Esophagus muscularis mucosa (tissue), 3 donors: ENCODE data around the gene SELENOF.

Experiments used
- POLR2A ChIP-seq: fragments of 450-650 bp; IDR thresholded peaks from one replicate; pipeline ENCODE4 v1.6.1; 2017; ENCODE audit warnings: antibody characterized with exemption, moderate library complexity, mild to moderate bottlenecking, low read depth
- POLR2AphosphoS5 ChIP-seq, 2 donors: sonication (generic); formaldehyde crosslinking; IDR thresholded peaks; one replicate each; pipeline ENCODE4 v1.6.1; 2017; ENCODE audit warnings: antibody characterized with exemption in 2 of 2
- TF ChIP-seq, protein P1 (sequence below), 3 experiments: fragments of 200-600 bp in 2 of 3; fragments of 450-650 bp in 1 of 3; sonication (generic) in 2 of 3; IDR thresholded peaks; one replicate each; pipeline ENCODE4 v1.5.1; 2017 to 2019; ENCODE audit warnings: antibody characterized with exemption in 3 of 3, mild to moderate bottlenecking in 2 of 3, moderate library complexity in 1 of 3

DNA sequence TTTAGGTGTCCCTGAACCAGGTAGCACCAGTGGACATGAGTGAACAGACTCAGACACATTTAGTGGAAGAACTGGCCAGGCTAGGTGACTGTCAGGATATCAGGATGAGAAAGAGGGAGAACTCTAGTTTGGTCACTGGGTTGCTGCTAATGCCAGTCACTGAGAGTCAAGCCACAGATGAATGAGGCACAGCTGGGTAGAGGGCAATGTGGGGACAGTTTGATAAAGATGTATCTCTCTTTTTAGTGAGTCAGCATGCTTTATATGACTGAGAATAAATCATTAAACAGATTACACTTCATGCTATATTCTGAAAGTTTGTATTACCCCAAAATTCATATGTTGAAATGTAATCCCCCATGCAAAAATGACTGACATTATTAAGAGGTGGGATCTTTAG, 87.1 kb downstream of the SELENOF start:
- TF ChIP-seq POLR2A (no peak), POLR2AphosphoS5 (IDR thresholded peaks at IDR 0.05) (no peak)
- TF ChIP-seq, protein P1, sequence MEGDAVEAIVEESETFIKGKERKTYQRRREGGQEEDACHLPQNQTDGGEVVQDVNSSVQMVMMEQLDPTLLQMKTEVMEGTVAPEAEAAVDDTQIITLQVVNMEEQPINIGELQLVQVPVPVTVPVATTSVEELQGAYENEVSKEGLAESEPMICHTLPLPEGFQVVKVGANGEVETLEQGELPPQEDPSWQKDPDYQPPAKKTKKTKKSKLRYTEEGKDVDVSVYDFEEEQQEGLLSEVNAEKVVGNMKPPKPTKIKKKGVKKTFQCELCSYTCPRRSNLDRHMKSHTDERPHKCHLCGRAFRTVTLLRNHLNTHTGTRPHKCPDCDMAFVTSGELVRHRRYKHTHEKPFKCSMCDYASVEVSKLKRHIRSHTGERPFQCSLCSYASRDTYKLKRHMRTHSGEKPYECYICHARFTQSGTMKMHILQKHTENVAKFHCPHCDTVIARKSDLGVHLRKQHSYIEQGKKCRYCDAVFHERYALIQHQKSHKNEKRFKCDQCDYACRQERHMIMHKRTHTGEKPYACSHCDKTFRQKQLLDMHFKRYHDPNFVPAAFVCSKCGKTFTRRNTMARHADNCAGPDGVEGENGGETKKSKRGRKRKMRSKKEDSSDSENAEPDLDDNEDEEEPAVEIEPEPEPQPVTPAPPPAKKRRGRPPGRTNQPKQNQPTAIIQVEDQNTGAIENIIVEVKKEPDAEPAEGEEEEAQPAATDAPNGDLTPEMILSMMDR (IDR thresholded peaks at IDR 0.05) = no peak
